Measurements from ENCODE around the gene ABCA2.
"Not testable (repeated sequence)": the region's sequence is repeated elsewhere in the genome, so short reads cannot be mapped to it uniquely, and the experiment has no call there.

Gene ABCA2

DNA sequence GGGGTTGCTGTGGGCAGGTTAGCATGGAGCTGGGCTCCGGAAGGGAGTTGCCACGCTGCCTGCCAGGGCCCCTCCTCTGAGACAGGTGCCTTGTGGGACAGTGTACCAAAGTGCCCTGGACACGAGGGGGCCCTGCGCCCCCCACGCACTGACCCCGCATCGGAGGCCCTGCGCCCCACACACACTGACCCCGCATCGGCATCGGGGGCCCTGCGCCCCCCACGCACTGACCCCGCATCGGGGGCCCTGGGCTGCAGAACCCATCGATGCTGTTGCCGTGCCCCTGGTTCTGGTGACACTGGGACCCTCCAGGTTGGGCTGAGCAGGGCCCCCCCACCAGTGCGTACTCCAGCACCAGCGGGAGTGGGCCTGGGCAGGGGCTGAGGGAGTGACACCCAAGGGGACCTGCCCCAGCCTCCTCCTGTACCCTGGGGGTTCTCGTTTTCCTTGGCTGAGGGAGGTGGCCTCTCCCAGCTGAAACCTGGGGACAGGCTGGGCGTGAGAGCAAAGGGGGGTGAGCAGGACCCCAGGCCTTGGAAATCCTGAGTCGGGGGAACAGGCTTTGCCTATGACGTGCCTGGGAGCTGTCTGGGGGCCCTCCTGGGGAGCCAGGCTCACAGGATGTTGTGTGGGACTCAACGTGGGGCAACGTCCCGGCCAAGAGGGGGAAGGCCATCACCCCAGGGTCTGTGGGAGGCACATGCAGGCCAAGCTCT lies 35.4 kb upstream of the ABCA2 start:
- H3K4me2 ChIP-seq (ENCODE audit: low read length): no peak overlapping the region
- H3K9me3 ChIP-seq (ENCODE audit: control insufficient read depth, low read length): no peaks in the 10 kb centered on the region
- H3K4me1 ChIP-seq: no peaks in the 10 kb centered on the region
- no peak for TF ChIP-seq CTCF (IDR thresholded peaks at IDR 0.05)
- no peaks in the 10 kb centered on the region for H3K36me3 ChIP-seq (ENCODE audit: control insufficient read depth, insufficient read depth, low read length)
- H2AFZ ChIP-seq: no peak overlapping the region
- no peak overlapping the region for H3K27ac ChIP-seq
- no peaks in the 10 kb centered on the region for H3K79me2 ChIP-seq
- no peaks in the 10 kb centered on the region for H3K27me3 ChIP-seq (ENCODE audit: control insufficient read depth, insufficient read depth, low read length)
- H3K4me3 ChIP-seq (ENCODE audit: low read depth, low read length): no peak overlapping the region
- no peak overlapping the region for H3K9ac ChIP-seq

GRCh38 chr9:137062798-137063197 lies 34.8 kb upstream of the ABCA2 start:
- H2AFZ ChIP-seq; H3K4me2 ChIP-seq (ENCODE audit: low read length); H3K9ac ChIP-seq; H3K27ac ChIP-seq; H3K4me3 ChIP-seq (ENCODE audit: low read depth, low read length); H3K79me2 ChIP-seq; H3K27me3 ChIP-seq (ENCODE audit: control insufficient read depth, insufficient read depth, low read length); H3K36me3 ChIP-seq (ENCODE audit: control insufficient read depth, insufficient read depth, low read length); H3K4me1 ChIP-seq; H3K9me3 ChIP-seq (ENCODE audit: control insufficient read depth, low read length): not testable (repeated sequence)

DNA sequence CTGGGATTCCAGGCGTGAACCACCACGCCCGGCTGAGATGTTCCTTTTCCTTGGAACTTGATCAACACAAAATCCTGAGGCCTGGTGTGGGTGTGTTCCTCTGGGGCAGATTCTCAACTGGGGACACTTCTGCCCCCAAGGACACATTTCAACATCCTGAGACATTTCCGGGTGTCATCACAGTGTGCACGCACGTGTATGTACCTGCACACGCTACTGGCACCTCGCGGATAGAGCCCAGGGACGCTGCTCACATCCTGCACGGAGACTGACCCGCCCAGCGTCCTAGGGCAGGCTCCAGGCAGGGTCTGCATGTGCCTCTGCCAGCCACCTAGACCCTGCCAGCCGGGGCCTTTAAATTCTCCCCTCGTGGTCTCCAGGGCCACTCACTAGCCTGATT lies 34.3 kb upstream of the ABCA2 start:
- Histone ChIP-seq H3K4me3 (ENCODE audit: low read depth, low read length) (no peak overlapping the region), H3K4me1 (no peaks in the 10 kb centered on the region), H3K79me2 (no peaks in the 10 kb centered on the region), H3K9me3 (ENCODE audit: control insufficient read depth, low read length) (no peaks in the 10 kb centered on the region), H3K4me2 (ENCODE audit: low read length) (no peak overlapping the region), H3K9ac (no peak overlapping the region), H3K36me3 (ENCODE audit: control insufficient read depth, insufficient read depth, low read length) (no peaks in the 10 kb centered on the region), H3K27ac (no peak overlapping the region), H2AFZ (no peak overlapping the region), H3K27me3 (ENCODE audit: control insufficient read depth, insufficient read depth, low read length) (no peaks in the 10 kb centered on the region)
- TF ChIP-seq CTCF (IDR thresholded peaks at IDR 0.05): no peak

DNA sequence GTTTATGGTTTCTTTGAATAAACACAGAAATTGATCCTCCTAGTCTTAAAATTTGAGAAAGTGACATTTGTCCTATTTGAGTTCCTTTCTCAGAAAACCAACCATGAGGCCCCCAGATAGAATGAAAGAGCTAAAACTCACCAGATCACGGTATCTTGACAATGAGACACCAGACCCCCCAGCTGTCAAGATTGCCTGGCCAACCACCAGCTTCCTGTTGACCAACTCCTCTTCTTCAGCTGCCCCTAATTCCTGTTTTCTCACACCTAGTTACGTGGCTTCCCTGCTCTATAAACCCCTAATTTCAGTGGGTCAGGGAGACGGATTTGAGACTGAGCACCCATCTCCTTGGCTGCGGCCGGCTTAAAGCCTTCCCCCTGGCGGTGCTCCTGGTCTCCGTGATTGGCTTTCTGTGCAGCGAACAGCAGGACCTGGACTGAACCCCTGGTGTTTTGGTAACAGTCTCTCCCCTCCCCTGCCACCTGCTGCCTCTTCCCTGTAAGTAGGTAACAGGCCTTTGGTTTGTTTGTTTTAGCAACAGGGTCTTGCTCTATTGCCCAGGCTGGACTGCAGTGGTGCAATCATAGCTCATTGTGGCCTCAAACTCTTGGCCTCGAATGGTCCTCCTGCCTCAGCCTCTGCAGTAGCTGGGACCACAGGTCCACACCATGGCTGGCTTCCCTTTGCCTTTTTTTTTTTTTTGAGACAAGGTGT lies 30.6 kb upstream of the ABCA2 start:
- no peaks in the 10 kb centered on the region for H3K36me3 ChIP-seq (ENCODE audit: control insufficient read depth, insufficient read depth, low read length)
- no peaks in the 10 kb centered on the region for H3K9me3 ChIP-seq (ENCODE audit: control insufficient read depth, low read length)
- TF ChIP-seq CTCF (IDR thresholded peaks at IDR 0.05): no peak
- no peak overlapping the region for H3K4me2 ChIP-seq (ENCODE audit: low read length)
- no peaks in the 10 kb centered on the region for H3K79me2 ChIP-seq
- no peak overlapping the region for H3K4me3 ChIP-seq (ENCODE audit: low read depth, low read length)
- no peak overlapping the region for H2AFZ ChIP-seq
- H3K4me1 ChIP-seq: no peaks in the 10 kb centered on the region
- no peak overlapping the region for H3K9ac ChIP-seq
- no peaks in the 10 kb centered on the region for H3K27me3 ChIP-seq (ENCODE audit: control insufficient read depth, insufficient read depth, low read length)
- no peak overlapping the region for H3K27ac ChIP-seq

DNA sequence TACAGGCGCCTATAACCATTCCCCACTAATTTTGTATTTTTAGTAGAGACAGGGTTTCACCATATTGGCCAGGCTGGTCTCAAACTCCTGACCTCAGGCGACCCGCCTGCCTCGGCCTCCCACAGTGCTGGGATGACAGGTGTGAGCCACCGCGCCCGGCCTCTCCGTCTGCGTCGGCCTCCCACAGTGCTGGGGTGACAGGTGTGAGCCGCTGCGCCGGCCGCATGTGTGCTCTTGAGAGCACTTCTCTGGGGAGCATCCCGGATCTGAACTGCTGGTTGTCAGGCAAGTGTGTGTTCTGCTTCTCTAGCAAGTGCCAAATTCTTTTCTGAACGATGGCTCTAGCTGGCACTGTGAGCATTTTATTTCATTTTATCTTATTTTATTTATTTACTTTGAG lies 29.5 kb upstream of the ABCA2 start:
- Histone ChIP-seq H3K4me3 (ENCODE audit: low read depth, low read length) (no peak overlapping the region), H3K79me2 (no peaks in the 10 kb centered on the region), H3K4me1 (no peaks in the 10 kb centered on the region), H3K36me3 (ENCODE audit: control insufficient read depth, insufficient read depth, low read length) (no peaks in the 10 kb centered on the region), H3K27me3 (ENCODE audit: control insufficient read depth, insufficient read depth, low read length) (no peaks in the 10 kb centered on the region), H3K4me2 (ENCODE audit: low read length) (no peak overlapping the region), H2AFZ (no peak overlapping the region), H3K9ac (no peak overlapping the region), H3K27ac (no peak overlapping the region), H3K9me3 (ENCODE audit: control insufficient read depth, low read length) (no peaks in the 10 kb centered on the region)
- TF ChIP-seq CTCF (IDR thresholded peaks at IDR 0.05): no peak

All from parathyroid adenoma (tissue), 2 donors.